ENCODE measurements around the gene MYBPC2.

MYBPC2 gene

GRCh38 chr19:50477751-50478515 is 45.2 kb downstream of the MYBPC2 start:
- peak overlapping the region; percentile 70 for H3K4me3 ChIP-seq (ENCODE audit: low read length)

GRCh38 chr19:50478901-50479715 is 46.4 kb downstream of the MYBPC2 start:
- Histone ChIP-seq H2AFZ (ENCODE audit: low read depth, low read length) (no peak overlapping the region), H3K4me3 (ENCODE audit: low read length) (no peak overlapping the region), H3K9me3 (ENCODE audit: low read length) (peaks cover 23% of the 10 kb centered on the region), H3K4me1 (ENCODE audit: insufficient read depth, low read length) (peaks cover 5% of the 10 kb centered on the region), H3K27me3 (ENCODE audit: insufficient read depth, low read length) (no peaks in the 10 kb centered on the region), H3K36me3 (ENCODE audit: insufficient read depth, low read length) (peaks cover 12% of the 10 kb centered on the region)

More at GRCh38 chr19:50477751-50478515, 45.2 kb downstream of the MYBPC2 start:
- peaks cover 12% of the 10 kb centered on the region for H3K36me3 ChIP-seq (ENCODE audit: insufficient read depth, low read length)
- H2AFZ ChIP-seq (ENCODE audit: low read depth, low read length): no peak overlapping the region
- H3K4me1 ChIP-seq (ENCODE audit: insufficient read depth, low read length): peaks cover 5% of the 10 kb centered on the region
- H3K27me3 ChIP-seq (ENCODE audit: insufficient read depth, low read length): no peaks in the 10 kb centered on the region
- peaks cover 23% of the 10 kb centered on the region for H3K9me3 ChIP-seq (ENCODE audit: low read length)

- H3K4me1 ChIP-seq (ENCODE audit: insufficient read depth, low read length): peaks cover 5% of the 10 kb centered on the region
- H3K9me3 ChIP-seq (ENCODE audit: low read length): peaks cover 25% of the 10 kb centered on the region
- no peak overlapping the region for H2AFZ ChIP-seq (ENCODE audit: low read depth, low read length)
- H3K27me3 ChIP-seq (ENCODE audit: insufficient read depth, low read length): no peaks in the 10 kb centered on the region
- H3K4me3 ChIP-seq (ENCODE audit: low read length): no peak overlapping the region
- H3K36me3 ChIP-seq (ENCODE audit: insufficient read depth, low read length): peaks cover 12% of the 10 kb centered on the region
Measured at GRCh38 chr19:50479761-50480251, 47.1 kb downstream of the MYBPC2 start.

GRCh38 chr19:50480281-50481111 is 47.8 kb downstream of the MYBPC2 start:
- Histone ChIP-seq H3K4me3 (ENCODE audit: low read length) (no peak overlapping the region), H3K9me3 (ENCODE audit: low read length) (peaks cover 26% of the 10 kb centered on the region), H3K4me1 (ENCODE audit: insufficient read depth, low read length) (peaks cover 5% of the 10 kb centered on the region), H2AFZ (ENCODE audit: low read depth, low read length) (no peak overlapping the region), H3K36me3 (ENCODE audit: insufficient read depth, low read length) (peaks cover 12% of the 10 kb centered on the region), H3K27me3 (ENCODE audit: insufficient read depth, low read length) (no peaks in the 10 kb centered on the region)

- Histone ChIP-seq H2AFZ (ENCODE audit: low read depth, low read length) (no peak overlapping the region), H3K36me3 (ENCODE audit: insufficient read depth, low read length) (peaks cover 12% of the 10 kb centered on the region), H3K27me3 (ENCODE audit: insufficient read depth, low read length) (no peaks in the 10 kb centered on the region), H3K9me3 (ENCODE audit: low read length) (peaks cover 26% of the 10 kb centered on the region), H3K4me1 (ENCODE audit: insufficient read depth, low read length) (peaks cover 5% of the 10 kb centered on the region), H3K4me3 (ENCODE audit: low read length) (no peak overlapping the region)
Measured at GRCh38 chr19:50481351-50482149, 48.9 kb downstream of the MYBPC2 start.

- Histone ChIP-seq H3K4me3 (ENCODE audit: low read length) (no peak overlapping the region), H3K27me3 (ENCODE audit: insufficient read depth, low read length) (no peaks in the 10 kb centered on the region), H3K4me1 (ENCODE audit: insufficient read depth, low read length) (peaks cover 2% of the 10 kb centered on the region), H2AFZ (ENCODE audit: low read depth, low read length) (no peak overlapping the region), H3K9me3 (ENCODE audit: low read length) (peaks cover 26% of the 10 kb centered on the region), H3K36me3 (ENCODE audit: insufficient read depth, low read length) (peaks cover 12% of the 10 kb centered on the region)
Measured at GRCh38 chr19:50482271-50482855, 49.7 kb downstream of the MYBPC2 start.

- Histone ChIP-seq H3K9me3 (ENCODE audit: low read length) (peaks cover 21% of the 10 kb centered on the region), H3K4me1 (ENCODE audit: insufficient read depth, low read length) (no peaks in the 10 kb centered on the region), H3K36me3 (ENCODE audit: insufficient read depth, low read length) (peaks cover 12% of the 10 kb centered on the region), H2AFZ (ENCODE audit: low read depth, low read length) (no peak overlapping the region), H3K4me3 (ENCODE audit: low read length) (no peak overlapping the region), H3K27me3 (ENCODE audit: insufficient read depth, low read length) (no peaks in the 10 kb centered on the region)
Measured at GRCh38 chr19:50482916-50483315, 50.2 kb downstream of the MYBPC2 start.

GRCh38 chr19:50485284-50485955 is 52.7 kb downstream of the MYBPC2 start:
- H3K9me3 ChIP-seq (ENCODE audit: low read length): peaks cover 4% of the 10 kb centered on the region
- no peak overlapping the region for H3K4me3 ChIP-seq (ENCODE audit: low read length)
- H3K4me1 ChIP-seq (ENCODE audit: insufficient read depth, low read length): no peaks in the 10 kb centered on the region
- H3K36me3 ChIP-seq (ENCODE audit: insufficient read depth, low read length): no peaks in the 10 kb centered on the region
- H3K27me3 ChIP-seq (ENCODE audit: insufficient read depth, low read length): no peaks in the 10 kb centered on the region
- no peak overlapping the region for H2AFZ ChIP-seq (ENCODE audit: low read depth, low read length)

- Histone ChIP-seq H3K4me1 (ENCODE audit: insufficient read depth, low read length) (peaks cover 4% of the 10 kb centered on the region), H3K4me3 (ENCODE audit: low read length) (no peak overlapping the region), H2AFZ (ENCODE audit: low read depth, low read length) (no peak overlapping the region), H3K36me3 (ENCODE audit: insufficient read depth, low read length) (no peaks in the 10 kb centered on the region), H3K9me3 (ENCODE audit: low read length) (peaks cover 4% of the 10 kb centered on the region), H3K27me3 (ENCODE audit: insufficient read depth, low read length) (no peaks in the 10 kb centered on the region)
Measured at GRCh38 chr19:50486823-50487515, 54.3 kb downstream of the MYBPC2 start.

GRCh38 chr19:50488389-50489194 is 55.9 kb downstream of the MYBPC2 start:
- H3K27me3 ChIP-seq (ENCODE audit: insufficient read depth, low read length): no peaks in the 10 kb centered on the region
- H3K36me3 ChIP-seq (ENCODE audit: insufficient read depth, low read length): no peaks in the 10 kb centered on the region
- no peak overlapping the region for H3K4me3 ChIP-seq (ENCODE audit: low read length)
- H2AFZ ChIP-seq (ENCODE audit: low read depth, low read length): no peak overlapping the region
- H3K4me1 ChIP-seq (ENCODE audit: insufficient read depth, low read length): peaks cover 9% of the 10 kb centered on the region
- H3K9me3 ChIP-seq (ENCODE audit: low read length): peaks cover 4% of the 10 kb centered on the region

Measured in neuron (in vitro differentiated cells).